Occipital lobe (tissue), 2 donors: Measurements from ENCODE around the gene ZNF827. TPM values are rescaled to one million over a fixed set of nuclear protein-coding genes. Genes with fewer than 3 reads are reported as not detected.

ENCODE experiments used
- DNase-seq: peaks from one replicate; lab custom pipeline; 2025; lab: John Stamatoyannopoulos, UW
- total RNA-seq: library from RNA; depleted of rRNA; stranded (reverse); fragments of >200 nt; gene quantifications from one replicate; pipeline ENCODE4 v1.2.3, GENCODE V29; 2014

ZNF827 gene
- total RNA-seq, 1 donor from 2014 or later, result 11.7 TPM

- DNase-seq, result no peak
Measured at GRCh38 chr4:145795521-145795920, 143.1 kb downstream of the ZNF827 start.

DNA sequence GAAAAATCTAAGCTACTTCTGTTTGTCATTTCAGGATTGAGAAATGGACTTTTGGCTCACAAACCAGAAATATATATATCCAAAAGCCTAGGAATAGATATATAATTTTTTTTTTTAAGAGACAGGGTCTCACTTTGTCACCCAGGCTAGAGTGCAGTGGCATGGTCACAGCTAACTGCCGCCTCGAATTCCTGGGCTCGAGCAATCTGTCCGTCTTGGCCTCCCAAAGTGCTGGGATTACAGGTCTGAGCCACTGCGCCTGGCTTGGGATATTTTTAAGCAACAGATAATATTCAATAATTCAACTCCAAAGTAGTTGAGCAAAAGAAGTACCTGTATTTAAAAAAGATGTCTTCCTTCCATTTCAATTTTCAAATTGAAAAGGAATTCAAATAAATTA, 146.2 kb downstream of the ZNF827 start:
- no peak for DNase-seq

GRCh38 chr4:145791988-145792387, 146.6 kb downstream of the ZNF827 start:
- DNase-seq, result no peak

- DNase-seq, result no peak
Measured at GRCh38 chr4:145788755-145789154, 149.9 kb downstream of the ZNF827 start.

- DNase-seq, result no peak
Measured at GRCh38 chr4:145786830-145787229, 151.8 kb downstream of the ZNF827 start.

GRCh38 chr4:145786261-145786660, 152.4 kb downstream of the ZNF827 start:
- no peak for DNase-seq

DNA sequence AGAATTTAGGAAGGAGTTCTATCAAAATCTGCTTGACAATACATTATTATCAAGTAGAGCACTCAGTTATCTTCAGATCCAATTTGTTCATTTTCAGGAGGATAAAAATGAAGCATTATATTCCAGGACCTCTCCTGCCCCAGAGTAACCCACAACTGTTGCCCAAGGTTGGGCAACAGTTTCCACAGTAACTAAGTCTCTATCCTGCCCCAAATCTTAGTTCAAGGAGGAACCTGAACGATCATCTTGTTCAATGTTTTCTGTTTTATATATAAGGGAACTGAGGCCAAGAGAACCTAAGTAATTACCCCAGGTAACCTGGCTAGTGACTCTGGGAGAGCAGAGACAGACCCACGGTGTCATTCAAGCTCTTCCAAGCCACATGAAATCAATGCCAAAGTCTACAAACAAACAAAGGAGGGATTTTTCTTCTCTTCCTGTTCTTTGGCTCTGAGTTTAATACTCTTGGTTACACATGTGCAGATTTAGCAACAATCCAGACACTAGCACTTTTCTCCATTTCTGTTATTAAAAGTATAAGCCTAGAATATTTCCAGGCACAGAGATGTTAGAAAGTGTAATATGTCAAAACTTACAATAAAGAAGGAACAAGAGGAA, 153.1 kb downstream of the ZNF827 start:
- DNase-seq, result no peak

DNA sequence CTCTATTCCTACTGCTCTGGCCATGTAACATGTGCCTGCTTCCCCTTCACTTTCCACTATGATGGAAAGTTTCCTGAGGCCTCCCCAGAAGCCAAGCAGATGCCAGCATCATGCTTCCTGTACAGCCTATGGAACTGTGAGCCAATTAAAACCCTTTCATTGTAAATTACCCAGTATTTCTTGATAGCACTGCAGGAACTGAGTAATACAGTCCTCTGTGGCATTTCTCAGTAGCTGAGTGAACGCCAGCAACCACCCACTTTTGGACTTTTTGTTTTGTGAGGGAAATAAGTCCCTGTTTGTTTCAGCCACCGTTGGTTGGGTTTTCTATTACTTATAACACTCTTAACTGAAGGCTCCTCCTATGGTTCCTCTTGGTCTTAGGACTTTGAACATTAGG, 154.6 kb downstream of the ZNF827 start:
- DNase-seq, result no peak

GRCh38 chr4:145782756-145783155, 155.9 kb downstream of the ZNF827 start:
- DNase-seq, result no peak

- no peak for DNase-seq
Measured at GRCh38 chr4:145781351-145781750, 157.3 kb downstream of the ZNF827 start.

DNA sequence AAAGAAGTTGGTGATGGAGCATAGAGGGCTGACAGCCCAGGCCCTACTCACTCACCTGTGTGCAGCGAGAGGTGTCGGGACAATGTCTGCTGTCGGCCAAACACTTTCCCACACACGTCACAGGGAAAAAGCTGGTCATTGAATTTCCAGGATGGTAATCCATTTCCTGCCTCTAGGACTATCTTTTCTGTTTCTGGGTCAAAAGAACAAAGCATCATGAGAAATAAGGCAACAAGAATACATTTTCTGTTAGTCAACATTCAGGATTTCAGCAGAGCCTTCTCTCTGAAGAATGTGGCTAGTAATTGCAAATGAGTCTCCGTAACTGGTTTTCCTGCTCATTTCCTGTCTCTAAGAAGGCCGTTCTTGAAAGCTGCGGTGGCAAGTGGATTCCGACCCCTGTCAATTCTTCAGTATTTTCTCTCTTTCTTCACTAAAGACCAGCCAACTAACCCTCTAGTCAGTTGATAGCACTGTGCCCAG, 159.3 kb downstream of the ZNF827 start:
- DNase-seq, result no peak

DNA sequence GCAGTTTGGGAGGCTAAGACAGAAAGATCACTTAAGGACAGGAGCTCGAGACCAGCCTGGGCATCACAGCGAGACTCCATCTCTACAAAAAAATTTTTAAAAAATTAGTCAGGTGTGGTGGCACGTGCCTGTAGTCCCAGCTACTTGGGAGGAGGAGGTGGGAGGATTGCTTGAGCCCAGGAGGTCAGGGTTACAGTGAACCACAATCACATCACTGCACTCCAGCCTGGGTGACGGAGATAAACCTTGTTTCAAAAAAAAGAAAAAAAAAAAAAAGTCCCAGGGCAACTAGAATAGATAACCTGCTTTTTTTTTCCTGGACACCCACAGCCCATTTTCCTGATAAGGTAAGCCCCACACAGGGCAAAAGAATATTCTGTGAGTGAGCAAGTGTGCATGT, 162.4 kb downstream of the ZNF827 start:
- DNase-seq, result no peak

- DNase-seq, result no peak
Measured at GRCh38 chr4:145775406-145775805, 163.2 kb downstream of the ZNF827 start.

DNA sequence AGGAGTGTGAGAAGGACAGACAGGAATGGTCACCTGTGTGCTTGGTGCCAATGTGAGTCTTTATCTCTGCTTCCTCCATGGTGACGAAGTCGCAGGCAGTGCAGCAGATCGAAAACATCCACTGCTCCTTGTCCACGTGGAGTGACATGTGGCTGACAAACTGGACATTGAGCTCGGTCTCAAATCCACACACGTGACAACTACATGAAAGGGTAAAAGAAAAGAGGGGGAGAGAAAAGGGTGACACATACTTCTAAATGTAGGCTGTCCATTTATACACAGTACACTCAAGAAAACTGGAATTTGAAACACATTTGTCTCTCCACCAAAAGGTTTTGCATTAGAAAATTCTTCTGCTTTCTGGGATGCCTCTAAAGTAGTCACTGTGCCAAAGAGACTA, 164.2 kb downstream of the ZNF827 start:
- DNase-seq, result no peak

DNA sequence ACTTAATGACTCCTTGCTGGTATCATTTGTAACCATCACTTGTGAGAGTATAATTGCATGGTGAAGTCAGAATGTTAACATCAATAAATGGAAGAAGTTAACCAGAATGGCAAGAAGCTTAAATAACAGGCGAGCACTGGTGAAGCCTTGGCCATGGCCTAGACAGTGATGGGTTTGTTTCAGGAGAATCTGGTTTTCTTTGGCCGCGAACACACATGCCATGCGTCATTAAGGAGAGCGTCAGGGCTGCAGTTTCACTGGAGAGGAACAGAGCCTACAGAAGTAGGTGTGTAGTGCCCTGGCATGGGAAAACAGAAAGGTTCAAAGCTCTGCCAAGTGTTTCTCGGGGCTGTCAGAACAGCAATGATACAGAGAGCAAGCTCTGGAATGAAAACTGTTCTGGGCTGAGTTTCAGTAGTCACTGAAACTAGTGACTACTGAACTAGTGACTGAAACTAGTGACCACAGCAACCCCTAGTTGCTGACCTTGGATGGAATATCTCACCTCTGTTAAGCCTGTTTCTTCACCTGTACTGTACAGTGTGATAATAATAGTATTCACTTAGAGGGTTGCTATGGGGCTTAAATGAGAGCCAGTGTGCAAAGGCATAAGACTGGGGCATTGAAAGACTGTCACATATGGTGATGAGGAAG, 164.9 kb downstream of the ZNF827 start:
- DNase-seq, result no peak

- DNase-seq, result no peak
Measured at GRCh38 chr4:145772347-145772746, 166.3 kb downstream of the ZNF827 start.

DNA sequence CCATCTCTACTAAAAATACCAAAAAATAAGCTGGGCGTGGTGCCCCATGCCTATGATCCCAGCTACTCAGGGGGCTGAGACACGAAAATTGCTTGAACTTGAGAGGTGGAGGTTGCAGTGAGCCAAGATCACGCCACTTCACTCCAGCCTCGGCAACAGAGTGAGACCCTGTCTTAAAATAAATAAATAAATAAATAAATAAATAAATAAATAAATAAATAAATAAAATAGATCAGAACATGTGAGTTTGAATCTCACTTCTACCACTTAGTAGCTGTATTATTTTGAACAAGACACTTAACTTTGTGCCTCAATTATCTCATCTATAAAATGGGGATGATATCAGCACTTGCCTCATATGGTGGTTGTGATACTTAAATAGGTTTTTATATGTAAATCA, 168.5 kb downstream of the ZNF827 start:
- DNase-seq, result no peak

- DNase-seq, result no peak
Measured at GRCh38 chr4:145769450-145770037, 169.1 kb downstream of the ZNF827 start.

GRCh38 chr4:145766273-145766672, 172.3 kb downstream of the ZNF827 start:
- no peak for DNase-seq

- no peak for DNase-seq
Measured at GRCh38 chr4:145763399-145763798, 175.2 kb downstream of the ZNF827 start.

DNA sequence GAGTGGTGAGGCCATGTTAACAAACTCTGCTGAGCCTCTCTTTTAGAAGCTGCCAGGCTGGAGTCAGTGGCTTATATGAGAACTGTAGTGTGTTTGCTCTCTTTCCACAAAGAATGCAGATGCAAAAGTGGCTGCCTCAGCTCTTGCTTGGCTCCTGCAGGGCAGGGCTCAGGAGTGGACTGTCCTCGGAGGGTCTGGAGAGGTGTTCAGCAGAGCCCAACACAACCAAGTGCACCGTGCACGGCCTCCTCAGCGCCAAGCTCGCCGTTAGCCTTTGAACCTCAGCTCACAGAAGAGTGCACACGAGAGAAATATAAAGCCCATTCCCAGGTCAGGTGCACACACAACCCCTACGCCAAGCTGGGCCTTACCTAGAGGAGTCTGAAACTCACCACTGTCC, 175.9 kb downstream of the ZNF827 start:
- no peak for DNase-seq

DNA sequence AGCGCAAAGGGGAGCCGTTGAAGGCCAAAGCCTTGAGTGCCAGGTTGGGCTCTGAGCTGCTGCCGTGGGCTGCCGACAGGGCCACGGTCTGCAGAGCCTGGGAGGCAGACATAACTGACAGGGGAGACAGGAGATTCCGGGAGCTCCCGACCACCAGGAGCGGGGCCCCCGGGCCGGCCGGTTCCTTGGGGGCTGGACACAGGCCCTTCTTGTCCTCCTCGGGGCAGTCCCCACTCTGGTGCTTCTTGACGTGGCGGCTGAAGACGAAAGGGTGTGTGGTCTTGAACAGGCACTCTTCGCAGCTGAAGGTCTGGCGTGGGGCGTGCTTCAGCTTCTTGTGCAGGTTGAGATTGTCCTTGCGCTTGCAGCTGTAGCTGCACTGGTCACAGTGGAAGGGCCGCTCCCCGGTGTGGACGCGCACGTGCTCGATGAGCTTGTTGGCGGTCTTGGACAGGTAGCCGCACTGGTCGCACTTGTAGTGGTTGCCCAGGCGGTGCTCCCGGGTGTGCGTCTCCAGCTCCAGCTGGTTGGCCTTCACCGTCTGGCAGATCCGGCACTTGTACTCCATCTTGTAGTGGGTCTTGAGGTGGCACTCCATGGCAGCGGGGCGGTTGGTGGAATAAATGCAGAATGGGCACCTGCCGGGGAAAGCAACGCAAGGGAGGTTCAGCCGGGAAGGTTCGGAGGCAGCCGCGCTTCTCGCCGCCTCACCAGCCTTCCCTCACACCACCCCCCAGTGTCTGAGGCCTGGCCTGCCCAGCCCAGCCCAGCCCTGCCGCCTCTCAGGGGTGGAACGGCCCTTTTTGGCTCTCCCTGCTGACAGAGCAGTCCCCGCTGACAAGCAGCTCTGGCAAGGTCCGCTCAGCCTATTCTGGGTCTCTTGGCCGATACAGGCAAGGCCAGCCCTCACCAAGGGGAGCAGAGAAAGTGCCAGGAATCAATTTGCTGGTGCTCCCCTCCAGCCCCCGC, 177.4 kb downstream of the ZNF827 start:
- DNase-seq, result no peak
